Colonic mucosa (tissue), 4 donors: ENCODE data around the gene MGARP. TPM values are rescaled to one million over a fixed set of nuclear protein-coding genes. Genes with fewer than 3 reads are reported as not detected.
"Not testable (repeated sequence)": the region's sequence is repeated elsewhere in the genome, so short reads cannot be mapped to it uniquely, and the experiment has no call there.

Experiments
- DNase-seq: peaks from one replicate; pipeline ENCODE4 v3.0.0-alpha.2; 2020
- H3K27ac ChIP-seq: fragments of 200-600 bp; one replicate; pipeline ENCODE4 v1.8.0; 2021
- H3K27me3 ChIP-seq: fragments of 200-600 bp; one replicate; pipeline ENCODE4 v1.8.0; 2021
- H3K36me3 ChIP-seq: fragments of 200-600 bp; one replicate; pipeline ENCODE4 v1.8.0; 2021
- H3K4me1 ChIP-seq: fragments of 200-600 bp; one replicate; pipeline ENCODE4 v1.8.0; 2021; ENCODE audit warnings: mild to moderate bottlenecking
- H3K4me3 ChIP-seq: fragments of 200-600 bp; one replicate; pipeline ENCODE4 v1.8.0; 2021
- H3K9ac ChIP-seq, 2 donors: one replicate each; pipeline ENCODE4 v1.7.0; 2013; ENCODE audit warnings: control low read depth in 2 of 2, low read depth in 2 of 2, low read length in 2 of 2
- H3K9me3 ChIP-seq: fragments of 200-600 bp; one replicate; pipeline ENCODE4 v1.8.0; 2021
- intact Hi-C: fragments of 100-400 bp; cut with DNase I; formaldehyde crosslinking; loops from one replicate; pipeline ENCODE4 v1.14.1; 2022
- total RNA-seq, 2 donors: library from RNA; stranded (reverse); fragmentation: NEBNext Ultra II Directional in 1 of 2; extraction: Animal tissue kit (Norgen Biotek cat#: 25700) in 1 of 2; gene quantifications; one replicate each; pipeline ENCODE4 v1.2.1, GENCODE V29; 2021
- TF ChIP-seq, protein P1 (sequence below): fragments of 200-600 bp; IDR thresholded peaks from one replicate; pipeline ENCODE4 v1.8.0; 2022; ENCODE audit warnings: antibody characterized with exemption, mild to moderate bottlenecking
- donor health status: healthy.
- donor health status: DM: no; HTN: no; CAD: no.
- donor health status: DM: no; HTN: no; CAD: no.

The MGARP gene
- under 1 TPM in 1 of 2 donors, not detected in 1; 0.32 TPM for total RNA-seq

- no peak for DNase-seq
- no peak within 1 kb of the TSS for H3K27ac ChIP-seq
- H3K9ac ChIP-seq = peak within 1 kb of the TSS; percentile 12 to 50
Observed at GRCh38 chr4:139279760-139280620, at the start of gene MGARP. TSS of gene MGARP (minus strand) at chr4:139280225. CDS start at chr4:139280158, 67 bp downstream.

GRCh38 chr4:139329665-139330200 is 49.7 kb upstream of the MGARP start:
- DNase-seq = no peak
- Histone ChIP-seq H3K4me3 (no peak overlapping the region), H3K27ac (no peak overlapping the region), H3K27me3 (no peaks in the 10 kb centered on the region), H3K4me1 (no peaks in the 10 kb centered on the region), H3K9ac (no peak overlapping the region), H3K9me3 (no peaks in the 10 kb centered on the region), H3K36me3 (no peaks in the 10 kb centered on the region)
- intact Hi-C loops = no loop called here
- TF ChIP-seq, protein P1, sequence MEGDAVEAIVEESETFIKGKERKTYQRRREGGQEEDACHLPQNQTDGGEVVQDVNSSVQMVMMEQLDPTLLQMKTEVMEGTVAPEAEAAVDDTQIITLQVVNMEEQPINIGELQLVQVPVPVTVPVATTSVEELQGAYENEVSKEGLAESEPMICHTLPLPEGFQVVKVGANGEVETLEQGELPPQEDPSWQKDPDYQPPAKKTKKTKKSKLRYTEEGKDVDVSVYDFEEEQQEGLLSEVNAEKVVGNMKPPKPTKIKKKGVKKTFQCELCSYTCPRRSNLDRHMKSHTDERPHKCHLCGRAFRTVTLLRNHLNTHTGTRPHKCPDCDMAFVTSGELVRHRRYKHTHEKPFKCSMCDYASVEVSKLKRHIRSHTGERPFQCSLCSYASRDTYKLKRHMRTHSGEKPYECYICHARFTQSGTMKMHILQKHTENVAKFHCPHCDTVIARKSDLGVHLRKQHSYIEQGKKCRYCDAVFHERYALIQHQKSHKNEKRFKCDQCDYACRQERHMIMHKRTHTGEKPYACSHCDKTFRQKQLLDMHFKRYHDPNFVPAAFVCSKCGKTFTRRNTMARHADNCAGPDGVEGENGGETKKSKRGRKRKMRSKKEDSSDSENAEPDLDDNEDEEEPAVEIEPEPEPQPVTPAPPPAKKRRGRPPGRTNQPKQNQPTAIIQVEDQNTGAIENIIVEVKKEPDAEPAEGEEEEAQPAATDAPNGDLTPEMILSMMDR = no peak

More at GRCh38 chr4:139279760-139280620, at the start of gene MGARP:
- intact Hi-C loops = no loop called here
- Histone ChIP-seq H3K4me3 (peak within 1 kb of the TSS; percentile 38), H3K9me3 (no peaks in the 10 kb centered on the region), H3K4me1 (no peaks in the 10 kb centered on the region), H3K27me3 (peaks cover 23% of the 10 kb centered on the region), H3K36me3 (no peaks in the 10 kb centered on the region)
- TF ChIP-seq, protein P1 = no peak

DNA sequence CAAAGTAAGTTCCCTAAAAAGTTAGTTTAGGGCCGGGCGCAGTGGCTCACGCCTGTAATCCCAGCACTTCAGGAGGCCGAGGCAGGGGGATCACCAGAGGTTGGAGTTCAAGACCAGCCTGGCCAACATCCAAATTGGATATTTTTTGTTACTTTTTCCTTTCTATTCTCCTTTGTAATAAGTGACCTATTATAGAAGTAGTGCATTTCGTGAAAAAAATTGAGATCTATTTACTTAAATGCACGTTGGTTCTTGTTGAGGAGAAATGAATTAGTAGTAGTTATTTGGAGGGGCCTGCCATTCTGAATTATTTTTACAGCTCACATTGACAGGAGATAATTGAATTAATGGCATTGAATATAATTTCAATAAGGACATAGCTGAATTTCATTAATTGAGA is 44.6 kb upstream of the MGARP start:
- Histone ChIP-seq H3K36me3 (no peaks in the 10 kb centered on the region), H3K9me3 (no peaks in the 10 kb centered on the region), H3K4me3 (no peak overlapping the region), H3K27me3 (no peaks in the 10 kb centered on the region), H3K27ac (no peak overlapping the region), H3K4me1 (peaks cover 3% of the 10 kb centered on the region), H3K9ac (no peak overlapping the region)
- DNase-seq = no peak
- TF ChIP-seq, protein P1 = no peak
- intact Hi-C loops = no loop called here

DNA sequence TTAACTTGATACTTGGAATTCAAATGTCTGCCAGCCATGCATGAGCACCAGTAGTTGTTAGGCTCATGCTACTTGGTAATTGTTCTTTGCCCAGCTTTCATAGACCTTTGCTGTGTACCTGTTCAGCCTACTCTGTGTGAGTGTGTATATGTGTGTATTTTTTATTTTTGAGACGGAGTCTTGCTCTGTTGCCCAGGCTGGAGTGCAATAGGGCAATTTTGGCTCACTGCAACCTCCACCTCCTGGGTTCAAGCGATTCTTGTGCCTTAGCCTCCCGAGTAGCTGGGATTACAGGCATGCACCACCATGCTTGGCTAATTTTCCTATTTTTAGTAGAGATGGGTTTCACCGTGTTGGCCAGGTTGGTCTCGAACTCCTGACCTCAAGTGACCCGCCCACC is 42.5 kb upstream of the MGARP start:
- DNase-seq, H3K4me1 ChIP-seq, intact Hi-C loops, H3K27me3 ChIP-seq, H3K9me3 ChIP-seq, H3K4me3 ChIP-seq, H3K27ac ChIP-seq, H3K36me3 ChIP-seq, H3K9ac ChIP-seq: not testable (repeated sequence)

- intact Hi-C loops, H3K36me3 ChIP-seq, H3K9me3 ChIP-seq, H3K9ac ChIP-seq, H3K27me3 ChIP-seq, H3K4me1 ChIP-seq, DNase-seq, H3K4me3 ChIP-seq, H3K27ac ChIP-seq: not testable (repeated sequence)
Observed at GRCh38 chr4:139322070-139322469, 42.0 kb upstream of the MGARP start.

GRCh38 chr4:139319571-139319970 is 39.5 kb upstream of the MGARP start:
- H3K9ac ChIP-seq = no peak overlapping the region
- intact Hi-C loops = no loop called here
- H3K27me3 ChIP-seq = no peaks in the 10 kb centered on the region
- H3K9me3 ChIP-seq = no peaks in the 10 kb centered on the region
- no peak overlapping the region for H3K4me3 ChIP-seq
- H3K27ac ChIP-seq = no peak overlapping the region
- DNase-seq = no peak
- TF ChIP-seq, protein P1 = no peak
- H3K4me1 ChIP-seq = peaks cover 3% of the 10 kb centered on the region
- H3K36me3 ChIP-seq = no peaks in the 10 kb centered on the region
